ENCODE results near the gene HJURP. TPM values are rescaled to one million over a fixed set of nuclear protein-coding genes. Genes with fewer than 3 reads are reported as not detected.

HJURP gene
- total RNA-seq, 2 experiments from 2014 or later = 126 to 129 TPM

GRCh38 chr2:233814056-233814835 lies 40.1 kb downstream of the HJURP start:
- Mint-ChIP-seq H3K27ac (no peak overlapping the region), H3K36me3 (ENCODE audit: low read depth) (no peaks in the 10 kb centered on the region), H3K27me3 (peaks cover 15% of the 10 kb centered on the region), H3K9me3 (no peaks in the 10 kb centered on the region), H3K4me1 (no peaks in the 10 kb centered on the region), H3K4me3 (no peak overlapping the region)
- DNase-seq = no peak
- ChIA-PET CTCF (no interaction called here), POLR2A (no interaction called here)

GRCh38 chr2:233813236-233814055 lies 40.9 kb downstream of the HJURP start:
- H3K4me3 Mint-ChIP-seq = no peak overlapping the region
- no peak overlapping the region for H3K27ac Mint-ChIP-seq
- no peaks in the 10 kb centered on the region for H3K4me1 Mint-ChIP-seq
- DNase-seq = no peak
- CTCF ChIA-PET = no interaction called here
- no peaks in the 10 kb centered on the region for H3K36me3 Mint-ChIP-seq (ENCODE audit: low read depth)
- POLR2A ChIA-PET = no interaction called here
- peaks cover 15% of the 10 kb centered on the region for H3K27me3 Mint-ChIP-seq
- H3K9me3 Mint-ChIP-seq = no peaks in the 10 kb centered on the region

GRCh38 chr2:233811732-233812131 lies 42.6 kb downstream of the HJURP start:
- ChIA-PET POLR2A (no interaction called here), CTCF (no interaction called here)
- no peaks in the 10 kb centered on the region for H3K9me3 Mint-ChIP-seq
- no peak overlapping the region for H3K4me3 Mint-ChIP-seq
- H3K36me3 Mint-ChIP-seq (ENCODE audit: low read depth) = no peaks in the 10 kb centered on the region
- no peak overlapping the region for H3K27ac Mint-ChIP-seq
- H3K27me3 Mint-ChIP-seq = peaks cover 13% of the 10 kb centered on the region
- no peaks in the 10 kb centered on the region for H3K4me1 Mint-ChIP-seq
- no peak for DNase-seq

- H3K9me3 Mint-ChIP-seq = no peaks in the 10 kb centered on the region
- ChIA-PET CTCF (no interaction called here), POLR2A (no interaction called here)
- no peak for DNase-seq
- H3K4me1 Mint-ChIP-seq = no peaks in the 10 kb centered on the region
- no peak overlapping the region for H3K27ac Mint-ChIP-seq
- H3K4me3 Mint-ChIP-seq = no peak overlapping the region
- H3K27me3 Mint-ChIP-seq = peaks cover 13% of the 10 kb centered on the region
- H3K36me3 Mint-ChIP-seq (ENCODE audit: low read depth) = no peaks in the 10 kb centered on the region
Measured at GRCh38 chr2:233811087-233811486, 43.2 kb downstream of the HJURP start.

GRCh38 chr2:233810385-233810784 lies 44.0 kb downstream of the HJURP start:
- DNase-seq = no peak
- Mint-ChIP-seq H3K4me3 (no peak overlapping the region), H3K27ac (no peak overlapping the region), H3K4me1 (no peaks in the 10 kb centered on the region), H3K27me3 (peaks cover 15% of the 10 kb centered on the region), H3K36me3 (ENCODE audit: low read depth) (no peaks in the 10 kb centered on the region), H3K9me3 (no peaks in the 10 kb centered on the region)
- POLR2A ChIA-PET = no interaction called here
- CTCF ChIA-PET = no interaction called here

- no peak for DNase-seq
- POLR2A ChIA-PET = no interaction called here
- Mint-ChIP-seq H3K27me3 (peaks cover 13% of the 10 kb centered on the region), H3K4me3 (no peak overlapping the region), H3K36me3 (ENCODE audit: low read depth) (no peaks in the 10 kb centered on the region), H3K9me3 (no peaks in the 10 kb centered on the region), H3K27ac (no peak overlapping the region), H3K4me1 (no peaks in the 10 kb centered on the region)
- CTCF ChIA-PET = no interaction called here
Measured at GRCh38 chr2:233807966-233808935, 46.1 kb downstream of the HJURP start.

- Mint-ChIP-seq H3K27me3 (peaks cover 13% of the 10 kb centered on the region), H3K27ac (no peak overlapping the region), H3K4me1 (no peaks in the 10 kb centered on the region), H3K9me3 (no peaks in the 10 kb centered on the region), H3K4me3 (no peak overlapping the region), H3K36me3 (ENCODE audit: low read depth) (no peaks in the 10 kb centered on the region)
- ChIA-PET POLR2A (no interaction called here), CTCF (no interaction called here)
- no peak for DNase-seq
Measured at GRCh38 chr2:233807215-233807865, 47.0 kb downstream of the HJURP start.

GRCh38 chr2:233803994-233804393 lies 50.3 kb downstream of the HJURP start:
- CTCF ChIA-PET = no interaction called here

GRCh38 chr2:233803292-233803911 lies 50.9 kb downstream of the HJURP start:
- Mint-ChIP-seq H3K4me3 (no peak overlapping the region), H3K27ac (no peak overlapping the region), H3K9me3 (no peaks in the 10 kb centered on the region), H3K4me1 (peaks cover 4% of the 10 kb centered on the region), H3K36me3 (ENCODE audit: low read depth) (no peaks in the 10 kb centered on the region), H3K27me3 (peaks cover 7% of the 10 kb centered on the region)
- POLR2A ChIA-PET = no interaction called here
- DNase-seq = no peak
- CTCF ChIA-PET = no interaction called here

More at GRCh38 chr2:233803994-233804393, 50.3 kb downstream of the HJURP start:
- DNase-seq = peak; percentile 11
- H3K4me1 Mint-ChIP-seq = peaks cover 4% of the 10 kb centered on the region
- H3K27me3 Mint-ChIP-seq = peaks cover 7% of the 10 kb centered on the region
- H3K4me3 Mint-ChIP-seq = no peak overlapping the region
- no peaks in the 10 kb centered on the region for H3K9me3 Mint-ChIP-seq
- no peak overlapping the region for H3K27ac Mint-ChIP-seq
- POLR2A ChIA-PET = no interaction called here
- no peaks in the 10 kb centered on the region for H3K36me3 Mint-ChIP-seq (ENCODE audit: low read depth)

GRCh38 chr2:233802132-233802815 lies 52.1 kb downstream of the HJURP start:
- Mint-ChIP-seq H3K27me3 (peaks cover 7% of the 10 kb centered on the region), H3K4me3 (no peak overlapping the region), H3K36me3 (ENCODE audit: low read depth) (no peaks in the 10 kb centered on the region), H3K27ac (no peak overlapping the region), H3K9me3 (no peaks in the 10 kb centered on the region), H3K4me1 (peaks cover 4% of the 10 kb centered on the region)
- CTCF ChIA-PET = no interaction called here
- no peak for DNase-seq
- POLR2A ChIA-PET = no interaction called here

GRCh38 chr2:233801357-233802131 lies 52.8 kb downstream of the HJURP start:
- DNase-seq = peak; percentile 17
- Mint-ChIP-seq H3K27me3 (peaks cover 7% of the 10 kb centered on the region), H3K4me1 (peaks cover 4% of the 10 kb centered on the region), H3K4me3 (no peak overlapping the region), H3K9me3 (no peaks in the 10 kb centered on the region), H3K27ac (no peak overlapping the region), H3K36me3 (ENCODE audit: low read depth) (no peaks in the 10 kb centered on the region)
- POLR2A ChIA-PET = no interaction called here
- CTCF ChIA-PET = no interaction called here

Data from activated CD4-positive, alpha-beta memory T cell treated with anti-CD3 and anti-CD28 coated beads, Interleukin-2, amount 10 ng/mL, durations not matched to agents 7 days and 5 days (primary cell).